ENCODE measurements around the gene MYL7.

Gene MYL7

DNA sequence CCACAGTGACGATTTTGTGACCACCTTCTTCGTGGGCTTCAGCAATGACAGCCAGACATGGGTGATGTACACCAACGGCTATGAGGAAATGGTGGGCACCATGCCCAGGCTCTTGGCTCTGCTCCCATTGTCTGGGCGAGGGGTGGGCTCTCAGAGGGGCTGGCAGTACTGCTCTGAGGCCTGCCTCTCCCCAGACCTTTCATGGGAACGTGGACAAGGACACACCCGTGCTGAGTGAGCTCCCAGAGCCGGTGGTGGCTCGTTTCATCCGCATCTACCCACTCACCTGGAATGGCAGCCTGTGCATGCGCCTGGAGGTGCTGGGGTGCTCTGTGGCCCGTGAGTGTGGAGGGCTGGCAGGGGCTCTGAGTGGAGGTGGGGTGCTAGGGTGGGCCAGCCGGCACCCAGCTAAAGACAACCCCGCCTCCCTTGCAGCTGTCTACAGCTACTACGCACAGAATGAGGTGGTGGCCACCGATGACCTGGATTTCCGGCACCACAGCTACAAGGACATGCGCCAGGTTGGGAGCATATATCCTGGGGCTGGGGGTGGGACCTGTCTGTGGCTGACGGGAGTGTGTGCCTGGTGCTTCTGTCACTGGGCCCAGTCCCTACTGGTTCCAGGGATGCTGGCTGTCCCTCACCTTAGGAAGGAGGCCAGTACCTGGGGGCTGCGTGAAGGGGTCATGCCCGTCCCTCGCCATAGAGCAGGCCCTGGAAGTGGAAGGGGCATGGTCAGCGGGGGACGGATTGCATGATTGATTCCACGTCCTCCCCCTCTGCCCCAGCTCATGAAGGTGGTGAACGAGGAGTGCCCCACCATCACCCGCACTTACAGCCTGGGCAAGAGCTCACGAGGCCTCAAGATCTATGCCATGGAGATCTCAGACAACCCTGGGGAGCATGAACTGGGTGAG, 30.2 kb downstream of the MYL7 start:
- DNase-seq: no peak

GRCh38 chr7:44109991-44110390, 31.1 kb downstream of the MYL7 start:
- no peak for DNase-seq

DNA sequence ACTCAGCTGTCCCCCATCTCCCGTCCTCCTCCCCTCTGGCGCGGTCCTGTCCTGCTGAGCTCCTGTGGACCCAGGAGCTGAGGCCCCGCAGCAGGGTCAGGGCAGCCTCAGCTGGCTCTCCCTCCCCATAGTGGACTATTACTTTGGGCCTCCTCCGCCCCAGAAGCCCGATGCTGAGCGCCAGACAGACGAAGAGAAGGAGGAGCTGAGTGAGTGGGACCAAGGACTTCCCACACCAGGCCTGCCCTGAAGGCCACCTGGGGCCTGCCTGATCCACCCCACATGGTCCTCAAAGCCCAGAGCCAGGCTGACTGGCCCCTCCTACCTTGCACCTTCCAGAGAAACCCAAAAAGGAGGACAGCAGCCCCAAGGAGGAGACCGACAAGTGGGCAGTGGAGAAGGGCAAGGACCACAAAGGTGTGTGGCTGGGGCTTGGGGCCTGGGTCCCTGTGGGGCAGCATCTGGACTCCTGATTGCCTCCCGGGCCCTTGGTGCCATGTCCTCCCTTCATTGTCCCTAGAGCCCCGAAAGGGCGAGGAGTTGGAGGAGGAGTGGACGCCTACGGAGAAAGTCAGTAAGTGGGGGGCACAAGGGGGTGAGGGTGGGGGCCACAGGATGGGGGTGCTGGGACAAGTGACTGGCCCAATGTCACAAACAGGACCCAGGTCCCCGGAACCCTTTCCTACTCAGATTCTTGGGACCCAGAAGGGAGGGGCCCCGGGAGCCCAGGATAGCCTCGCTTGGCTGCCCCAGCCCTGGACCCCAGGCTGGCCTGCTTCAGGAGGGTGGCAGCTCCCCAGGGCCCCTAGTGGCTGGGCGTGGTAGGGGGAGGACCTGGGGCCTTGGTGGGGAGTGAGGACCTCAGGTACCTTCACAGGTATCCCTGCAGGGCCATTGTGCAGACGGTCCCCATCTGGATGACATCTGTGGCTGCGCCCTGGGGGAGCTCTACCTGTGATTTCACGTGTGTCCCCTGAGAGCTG, 32.1 kb downstream of the MYL7 start:
- DNase-seq: no peak

DNA sequence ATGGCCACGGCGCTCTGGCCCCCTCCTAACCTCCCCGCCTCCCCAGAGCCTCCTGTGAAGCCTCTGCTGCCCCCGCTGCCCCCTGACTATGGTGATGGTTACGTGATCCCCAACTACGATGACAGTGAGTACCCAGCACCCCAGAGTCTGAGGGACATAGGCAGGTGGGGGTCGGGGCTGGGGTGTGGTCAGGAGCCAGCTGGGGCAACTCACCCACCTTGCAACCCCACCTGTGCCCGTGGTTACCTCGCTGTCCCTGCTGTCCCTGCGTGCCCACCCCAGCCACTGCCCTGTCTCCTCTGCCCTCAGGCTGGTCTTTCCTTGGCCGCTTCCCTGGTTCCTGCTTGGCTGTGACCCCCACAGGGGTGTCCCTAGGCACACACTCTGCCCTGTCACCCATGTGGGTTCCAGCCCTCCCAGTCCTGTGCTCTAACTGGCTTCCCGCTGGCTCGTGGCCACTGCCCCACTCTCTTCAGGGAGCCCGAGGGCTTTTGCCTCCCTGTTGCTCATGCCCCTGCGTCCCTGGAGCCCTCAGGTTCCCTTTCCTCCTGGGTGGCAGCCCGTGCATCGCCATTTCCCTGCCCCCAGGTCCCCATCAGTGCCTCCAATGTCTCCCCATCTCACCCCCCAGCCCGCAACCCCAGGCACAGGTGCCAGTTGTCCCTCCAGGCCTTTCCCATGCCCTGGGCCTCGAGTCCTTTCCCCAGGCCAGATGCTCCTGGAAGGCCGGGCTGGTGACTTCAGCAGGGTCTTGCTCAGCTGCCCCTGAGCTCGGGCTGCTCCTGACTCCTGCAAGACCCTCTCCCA, 33.0 kb downstream of the MYL7 start:
- no peak for DNase-seq

GRCh38 chr7:44107116-44107960, 33.8 kb downstream of the MYL7 start:
- no peak for DNase-seq

GRCh38 chr7:44106311-44107065, 34.6 kb downstream of the MYL7 start:
- no peak for DNase-seq

GRCh38 chr7:44105832-44106231, 35.3 kb downstream of the MYL7 start:
- DNase-seq: no peak

DNA sequence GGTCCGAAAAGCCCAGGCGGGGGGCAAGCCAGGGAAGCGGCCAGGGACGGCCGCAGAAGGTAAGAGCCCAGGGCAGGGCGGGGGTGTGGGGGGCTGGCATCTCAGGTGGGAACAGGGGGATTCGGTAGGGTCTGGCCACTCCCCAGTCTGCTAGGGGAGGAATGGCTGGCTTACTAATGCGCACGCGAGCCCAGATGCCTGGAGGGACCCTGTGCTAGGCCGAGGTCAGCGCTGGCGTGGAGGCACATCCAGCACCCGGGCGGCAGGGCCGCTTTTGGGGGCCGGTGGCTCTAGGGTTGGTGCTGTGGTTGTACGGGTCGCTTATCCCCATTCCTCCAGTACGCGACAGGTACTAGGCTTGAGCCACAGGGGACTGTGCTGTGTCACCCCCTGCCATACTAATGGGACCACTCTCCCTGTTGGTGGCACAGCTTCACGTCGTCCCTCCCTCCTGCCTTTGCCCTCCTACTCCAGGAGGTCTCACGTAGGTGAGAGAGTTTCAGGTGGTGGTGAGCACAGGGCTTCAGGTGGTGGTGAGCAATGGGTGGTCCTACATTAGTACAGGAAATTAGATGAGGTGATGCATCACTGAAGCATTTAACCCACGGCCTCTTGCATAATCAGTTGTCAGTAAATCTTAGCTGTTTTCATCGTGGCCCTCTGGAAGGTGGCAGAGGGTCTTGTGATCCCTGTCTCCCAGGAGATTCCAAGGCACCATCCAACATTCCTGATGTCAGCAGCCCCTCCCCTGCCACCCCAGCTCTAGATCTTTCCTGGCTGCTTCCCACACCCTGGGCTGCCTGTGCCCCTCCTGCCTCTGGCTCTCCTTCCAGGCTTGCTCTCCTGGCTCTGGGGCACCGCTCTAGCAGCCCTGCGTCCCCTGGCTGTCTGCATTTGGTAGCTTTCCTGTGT, 36.0 kb downstream of the MYL7 start:
- DNase-seq: no peak

- DNase-seq: no peak
These were observed 36.9 kb downstream of the MYL7 start, which contains the start of gene AEBP1 for GRCh38 chr7:44103923-44104859. Gene AEBP1, plus strand, starts transcription at chr7:44104345. Its CDS starts 321 bp downstream, at chr7:44104666.

DNA sequence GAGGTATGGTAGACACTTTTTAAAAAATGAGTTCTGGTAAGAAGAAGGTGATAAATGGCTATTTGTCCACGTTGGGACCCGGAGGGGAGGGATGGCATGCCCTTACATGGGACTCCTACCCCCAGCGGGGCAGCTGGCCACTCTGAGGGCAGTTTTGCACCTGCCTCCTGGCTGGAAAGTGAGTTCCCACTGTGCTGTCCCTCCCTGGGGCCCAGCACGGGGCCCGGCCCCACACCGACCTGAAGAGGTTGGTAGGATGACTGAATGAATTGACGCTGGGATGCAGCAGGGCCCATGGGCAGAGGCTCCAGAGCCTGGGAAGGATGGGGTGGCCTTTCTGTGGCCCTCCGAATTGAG, 37.6 kb downstream of the MYL7 start:
- DNase-seq: no peak

DNA sequence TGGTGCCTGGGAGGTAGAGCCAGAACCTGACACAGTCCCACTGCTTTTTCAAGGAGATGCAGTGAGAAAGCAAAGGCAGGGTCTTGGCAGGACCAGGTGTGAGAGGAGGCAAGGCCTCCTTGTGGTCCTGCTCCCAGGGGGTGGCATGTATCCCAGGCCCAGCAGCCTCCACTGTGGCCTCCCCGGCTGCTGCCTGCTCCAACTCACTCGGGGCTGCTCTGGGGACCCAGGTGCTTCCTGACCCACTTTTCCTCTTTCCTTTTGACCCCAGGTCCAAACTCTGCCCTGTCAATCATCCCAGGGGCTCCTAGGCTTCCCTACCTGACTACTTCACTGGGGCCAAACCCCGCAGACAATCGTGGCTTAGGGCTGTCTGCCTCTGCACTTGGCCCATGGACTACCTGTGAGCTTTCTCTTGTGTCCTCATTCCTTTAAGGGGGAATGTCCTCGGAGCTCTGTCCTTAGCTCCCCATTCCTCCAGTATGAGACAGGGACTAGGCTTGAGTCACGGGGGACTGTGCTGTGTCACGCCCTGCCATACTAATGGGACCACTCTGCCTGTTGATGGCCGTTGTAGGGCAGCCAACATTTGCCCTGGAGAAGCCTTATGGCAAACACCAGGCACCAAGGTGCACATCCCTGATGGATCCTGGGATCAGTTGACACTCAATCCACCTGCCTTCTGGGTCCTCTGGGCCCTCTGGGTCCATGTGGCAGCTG, 38.1 kb downstream of the MYL7 start:
- no peak for DNase-seq

DNA sequence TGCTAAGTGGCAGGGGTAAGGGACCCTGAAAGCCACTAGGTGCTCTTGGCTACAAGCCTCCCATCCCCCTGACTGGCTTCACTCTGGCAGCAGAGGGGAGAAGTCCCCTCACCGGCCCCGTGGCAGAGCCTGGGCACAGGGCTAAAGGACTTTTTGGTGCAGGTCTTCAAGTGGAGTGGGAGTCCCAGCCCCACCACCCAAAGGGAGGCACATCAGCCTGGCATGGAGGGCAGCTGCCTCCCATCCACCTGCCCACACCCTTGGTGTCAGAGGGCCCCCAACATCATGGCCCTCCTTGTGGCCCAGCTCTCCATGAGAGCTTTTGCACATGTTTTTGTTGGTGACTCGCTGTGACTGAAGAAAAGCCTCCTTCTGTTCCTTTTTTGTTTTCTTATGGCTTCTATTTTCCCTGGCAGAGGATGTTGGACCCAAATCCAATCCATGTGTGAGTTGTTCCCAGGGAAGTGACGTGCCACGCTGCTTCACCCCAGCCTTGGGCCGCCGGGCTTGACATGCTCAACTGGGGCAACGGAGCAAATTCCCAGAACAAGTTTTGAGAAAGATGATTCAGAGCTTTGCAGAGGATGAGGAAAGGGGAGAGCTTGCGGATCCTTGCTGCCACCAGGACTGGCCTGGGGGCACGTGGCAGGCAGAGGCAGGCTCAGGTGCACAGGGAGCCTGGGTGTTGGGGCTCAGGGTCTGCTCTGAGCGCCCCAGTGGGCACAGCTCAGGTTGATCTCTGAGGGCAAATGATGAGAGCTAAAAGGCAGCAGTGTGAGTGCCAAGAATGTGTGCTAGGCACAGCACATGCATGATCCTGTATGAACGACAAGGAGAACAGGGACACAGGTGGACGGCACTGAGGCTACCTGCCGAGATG, 38.9 kb downstream of the MYL7 start:
- no peak for DNase-seq

DNA sequence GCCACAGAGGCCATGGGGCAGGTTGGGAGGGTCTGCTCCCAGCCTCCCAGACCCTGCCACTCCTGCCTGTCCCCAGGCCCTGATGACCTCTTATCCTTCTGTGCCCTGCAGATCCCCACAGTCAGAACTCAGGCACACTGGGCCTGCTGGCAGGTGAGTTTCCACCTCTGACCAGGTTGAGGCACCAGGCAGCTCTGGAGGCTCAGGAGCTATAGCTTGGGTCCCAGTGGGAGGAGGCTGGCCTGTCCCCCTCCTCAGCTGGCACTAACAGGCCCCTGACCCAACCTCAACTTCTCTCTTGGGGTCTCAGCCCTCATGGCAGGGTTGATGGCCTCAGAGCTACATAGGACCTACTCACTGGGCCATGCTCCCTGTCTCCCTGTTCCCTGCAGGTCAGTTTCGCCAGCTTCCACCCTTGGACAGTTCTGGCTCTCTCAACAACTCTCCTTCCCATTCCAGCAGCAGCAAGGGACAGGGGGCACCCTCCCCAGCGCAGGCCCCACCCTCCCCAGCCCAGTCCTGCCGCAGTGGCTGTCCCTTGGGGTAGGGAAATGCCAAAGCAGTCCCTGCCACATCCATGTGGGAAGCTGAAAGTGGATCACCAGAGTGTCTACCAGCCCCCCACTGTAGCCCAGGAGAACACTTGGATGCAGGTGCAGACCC, 39.7 kb downstream of the MYL7 start:
- DNase-seq: no peak

DNA sequence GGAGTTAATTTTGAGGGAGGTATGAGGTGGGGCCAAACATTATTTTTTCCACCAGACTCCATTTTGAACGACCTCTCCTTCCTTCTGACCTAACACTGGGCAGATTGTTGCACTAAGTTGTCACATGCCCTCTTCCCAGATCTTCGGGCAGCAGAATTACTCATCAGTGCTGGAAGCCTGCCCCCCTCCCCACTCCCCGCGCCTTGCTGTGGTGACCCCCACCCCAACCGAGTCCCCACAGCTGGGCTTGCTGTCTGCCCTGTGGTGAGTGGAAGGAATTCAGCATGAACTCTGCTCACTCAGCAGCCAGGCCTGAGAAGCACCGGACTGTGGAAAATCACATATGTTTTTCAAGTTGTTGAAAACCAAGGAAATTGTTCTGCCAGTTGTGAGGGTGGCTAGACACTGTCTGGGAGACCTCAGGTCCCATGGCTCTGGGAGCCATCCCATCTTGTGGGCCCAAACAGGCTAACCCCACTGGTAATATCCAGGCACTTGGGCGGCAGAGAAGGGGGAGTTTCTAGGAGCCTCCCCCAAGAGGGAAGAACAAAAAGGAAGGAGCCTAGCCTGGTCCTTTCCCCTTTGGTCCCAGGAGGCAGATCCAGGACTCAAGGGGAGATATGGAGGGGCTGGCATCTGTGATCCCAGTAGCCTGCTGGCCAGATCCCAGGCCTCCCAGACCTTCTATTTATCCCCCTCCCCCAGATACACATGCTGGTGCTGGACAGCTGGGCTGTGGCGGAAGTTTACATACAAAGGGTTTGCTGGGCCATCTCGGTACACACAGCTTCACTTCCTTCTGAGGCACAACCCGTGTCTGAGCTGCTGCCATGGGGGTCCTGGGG, 40.5 kb downstream of the MYL7 start:
- no peak for DNase-seq

DNA sequence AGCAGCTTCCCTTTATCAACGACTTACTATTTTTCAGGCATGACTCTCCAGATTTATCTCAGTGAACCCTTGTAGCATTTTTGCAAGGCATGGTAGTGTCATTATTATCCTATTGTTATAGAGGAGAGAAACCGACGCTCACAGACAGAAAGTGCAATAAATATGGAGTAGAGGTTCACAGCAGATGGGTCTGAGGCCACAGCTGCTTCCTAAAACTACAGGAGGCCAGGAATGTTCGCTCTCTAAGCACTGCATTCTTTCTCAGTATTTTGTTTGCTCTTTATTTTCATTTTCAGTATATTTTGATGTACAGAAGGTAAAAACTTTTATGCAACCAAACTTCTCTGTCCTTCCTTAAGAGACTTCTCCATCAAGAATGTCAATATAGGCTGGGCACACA, 41.5 kb downstream of the MYL7 start:
- DNase-seq: no peak

All from stimulated activated CD4-positive, alpha-beta T cell treated with anti-CD3 and anti-CD28 coated beads, Interleukin-4, amount 100 ng/mL, for 24 hours (primary cell).